Endodermal cell (in vitro differentiated cells): ENCODE results near the gene CUX1. TPM values are rescaled to one million over a fixed set of nuclear protein-coding genes. Genes with fewer than 3 reads are reported as not detected.
"Not testable (repeated sequence)": the region's sequence is repeated elsewhere in the genome, so short reads cannot be mapped to it uniquely, and the experiment has no call there.

Source experiments
- DNase-seq: peaks from one replicate; pipeline ENCODE4 v3.0.0-alpha.2; 2017
- H3K27ac ChIP-seq: 2 replicates; pipeline ENCODE4 v1.5.1; 2013; ENCODE audit warnings: mild to moderate bottlenecking, low read depth, low read length, moderate library complexity
- H3K27me3 ChIP-seq: 2 replicates; pipeline ENCODE4 v1.6.1; 2013; ENCODE audit warnings: mild to moderate bottlenecking, low read length, moderate library complexity; ENCODE audit not compliant: insufficient read depth, control insufficient read depth, poor library complexity, severe bottlenecking
- H3K36me3 ChIP-seq: 2 replicates; pipeline ENCODE4 v1.7.0; 2013; ENCODE audit warnings: mild to moderate bottlenecking, low read length, moderate library complexity; ENCODE audit not compliant: control insufficient read depth, insufficient read depth
- H3K4me1 ChIP-seq: one replicate; pipeline ENCODE4 v1.7.0; 2013; ENCODE audit warnings: low read length; ENCODE audit not compliant: control insufficient read depth, insufficient read depth
- H3K4me3 ChIP-seq: 2 replicates; pipeline ENCODE4 v1.5.1; 2013; ENCODE audit warnings: mild to moderate bottlenecking, low read length, moderate library complexity
- H3K9ac ChIP-seq: 2 replicates; pipeline ENCODE4 v1.6.1; 2013; ENCODE audit warnings: mild to moderate bottlenecking, low read length, moderate library complexity; ENCODE audit not compliant: poor library complexity, severe bottlenecking; ENCODE audit errors: extremely low read depth
- H3K9me3 ChIP-seq: 2 replicates; pipeline ENCODE4 v1.6.1; 2013; ENCODE audit warnings: mild to moderate bottlenecking, low read length, moderate library complexity; ENCODE audit not compliant: control insufficient read depth
- H3K27ac Mint-ChIP-seq: 2 replicates; pipeline ENCODE4 v1.8.0; 2020; ENCODE audit warnings: mixed read lengths
- H3K27me3 Mint-ChIP-seq: 2 replicates; pipeline ENCODE4 v1.8.0; 2021; ENCODE audit warnings: mild to moderate bottlenecking, mixed read lengths; ENCODE audit not compliant: insufficient read depth
- H3K36me3 Mint-ChIP-seq: 2 replicates; pipeline ENCODE4 v1.8.0; 2020; ENCODE audit warnings: low read depth, mixed read lengths
- H3K4me1 Mint-ChIP-seq: 2 replicates; pipeline ENCODE4 v1.8.0; 2020; ENCODE audit warnings: mixed read lengths
- H3K4me3 Mint-ChIP-seq: 2 replicates; pipeline ENCODE4 v1.8.0; 2020; ENCODE audit warnings: mild to moderate bottlenecking, moderate library complexity, mixed read lengths
- H3K9me3 Mint-ChIP-seq: 2 replicates; pipeline ENCODE4 v1.8.0; 2020; ENCODE audit warnings: mild to moderate bottlenecking, mixed read lengths
- WGBS, 2 experiments: methylation state at CpG; one replicate each; pipeline versions ENCODE4 v1.1.5 to v1.1.7; 2013; ENCODE audit warnings: missing lambda C conversion rate in 2 of 2, mixed read lengths in 1 of 2; ENCODE audit not compliant: insufficient coverage in 1 of 2, insufficient read length in 1 of 2; 5-methylcytosine and 5-hydroxymethylcytosine counted together
- total RNA-seq, 2 donors: library from RNA; stranded (reverse); fragmentation: NEBNext Ultra II Directional in 1 of 2; extraction: Animal tissue kit (Norgen Biotek cat#: 25700) in 1 of 2; gene quantifications; 2 replicates in 1 of 2; 3 replicates in 1 of 2; pipeline ENCODE4 v1.2.1, GENCODE V29; 2021
- TF ChIP-seq, protein P1 (sequence below): fragments of 200-600 bp; sonication (generic); conservative IDR thresholded peaks from 2 replicates; pipeline ENCODE4 v1.5.0; 2021; ENCODE audit warnings: antibody characterized with exemption, mild to moderate bottlenecking

Gene CUX1
- total RNA-seq, 2 donors from 2014 or later = 85.1 to 108 TPM

- Mint-ChIP-seq H3K4me3 (no peak overlapping the region), H3K27ac (no peak overlapping the region), H3K4me1 (peaks cover 3% of the 10 kb centered on the region), H3K9me3 (no peaks in the 10 kb centered on the region), H3K27me3 (no peaks in the 10 kb centered on the region), H3K36me3 (no peaks in the 10 kb centered on the region)
- Histone ChIP-seq H3K4me1 (no peaks in the 10 kb centered on the region), H3K27ac (no peak overlapping the region), H3K4me3 (no peak overlapping the region), H3K9me3 (no peaks in the 10 kb centered on the region), H3K9ac (no peak overlapping the region), H3K27me3 (no peaks in the 10 kb centered on the region), H3K36me3 (no peaks in the 10 kb centered on the region)
- TF ChIP-seq, protein P1, sequence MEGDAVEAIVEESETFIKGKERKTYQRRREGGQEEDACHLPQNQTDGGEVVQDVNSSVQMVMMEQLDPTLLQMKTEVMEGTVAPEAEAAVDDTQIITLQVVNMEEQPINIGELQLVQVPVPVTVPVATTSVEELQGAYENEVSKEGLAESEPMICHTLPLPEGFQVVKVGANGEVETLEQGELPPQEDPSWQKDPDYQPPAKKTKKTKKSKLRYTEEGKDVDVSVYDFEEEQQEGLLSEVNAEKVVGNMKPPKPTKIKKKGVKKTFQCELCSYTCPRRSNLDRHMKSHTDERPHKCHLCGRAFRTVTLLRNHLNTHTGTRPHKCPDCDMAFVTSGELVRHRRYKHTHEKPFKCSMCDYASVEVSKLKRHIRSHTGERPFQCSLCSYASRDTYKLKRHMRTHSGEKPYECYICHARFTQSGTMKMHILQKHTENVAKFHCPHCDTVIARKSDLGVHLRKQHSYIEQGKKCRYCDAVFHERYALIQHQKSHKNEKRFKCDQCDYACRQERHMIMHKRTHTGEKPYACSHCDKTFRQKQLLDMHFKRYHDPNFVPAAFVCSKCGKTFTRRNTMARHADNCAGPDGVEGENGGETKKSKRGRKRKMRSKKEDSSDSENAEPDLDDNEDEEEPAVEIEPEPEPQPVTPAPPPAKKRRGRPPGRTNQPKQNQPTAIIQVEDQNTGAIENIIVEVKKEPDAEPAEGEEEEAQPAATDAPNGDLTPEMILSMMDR = no peak
- WGBS, 2 experiments = 95 to 100% methylated on average over 3 to 5 of the region's 5 CpGs
- DNase-seq = no peak
These were observed 22.0 kb upstream of the CUX1 start for GRCh38 chr7:101795461-101795860.

DNA sequence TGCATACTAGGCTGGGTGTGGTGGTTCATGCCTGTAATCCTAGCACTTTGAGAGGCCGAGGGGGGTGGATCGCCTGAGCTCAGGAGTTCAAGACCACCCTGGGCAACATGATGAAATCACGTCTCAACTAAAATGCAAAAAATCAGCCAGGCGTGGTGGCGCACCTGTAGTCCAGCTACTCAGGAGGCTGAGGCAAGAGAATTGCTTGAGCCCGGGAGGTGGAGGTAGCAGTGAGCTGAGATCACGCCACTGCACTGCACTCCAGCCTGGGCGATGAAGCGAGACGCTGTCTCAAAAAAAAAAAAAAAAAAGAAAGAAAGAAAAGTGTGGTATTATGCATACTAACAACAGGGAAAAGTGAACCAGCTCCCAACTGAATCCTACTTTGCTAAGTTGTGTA is 19.3 kb upstream of the CUX1 start:
- not testable (repeated sequence) for H3K4me3 Mint-ChIP-seq, H3K27me3 ChIP-seq, H3K27ac ChIP-seq, DNase-seq, H3K9me3 ChIP-seq, H3K9me3 Mint-ChIP-seq, H3K27ac Mint-ChIP-seq, H3K4me1 ChIP-seq, H3K36me3 ChIP-seq, H3K27me3 Mint-ChIP-seq, H3K9ac ChIP-seq, H3K4me3 ChIP-seq, H3K36me3 Mint-ChIP-seq, H3K4me1 Mint-ChIP-seq
- 93 to 100% methylated on average over 5 to 10 of the region's 10 CpGs for WGBS, 2 experiments

DNA sequence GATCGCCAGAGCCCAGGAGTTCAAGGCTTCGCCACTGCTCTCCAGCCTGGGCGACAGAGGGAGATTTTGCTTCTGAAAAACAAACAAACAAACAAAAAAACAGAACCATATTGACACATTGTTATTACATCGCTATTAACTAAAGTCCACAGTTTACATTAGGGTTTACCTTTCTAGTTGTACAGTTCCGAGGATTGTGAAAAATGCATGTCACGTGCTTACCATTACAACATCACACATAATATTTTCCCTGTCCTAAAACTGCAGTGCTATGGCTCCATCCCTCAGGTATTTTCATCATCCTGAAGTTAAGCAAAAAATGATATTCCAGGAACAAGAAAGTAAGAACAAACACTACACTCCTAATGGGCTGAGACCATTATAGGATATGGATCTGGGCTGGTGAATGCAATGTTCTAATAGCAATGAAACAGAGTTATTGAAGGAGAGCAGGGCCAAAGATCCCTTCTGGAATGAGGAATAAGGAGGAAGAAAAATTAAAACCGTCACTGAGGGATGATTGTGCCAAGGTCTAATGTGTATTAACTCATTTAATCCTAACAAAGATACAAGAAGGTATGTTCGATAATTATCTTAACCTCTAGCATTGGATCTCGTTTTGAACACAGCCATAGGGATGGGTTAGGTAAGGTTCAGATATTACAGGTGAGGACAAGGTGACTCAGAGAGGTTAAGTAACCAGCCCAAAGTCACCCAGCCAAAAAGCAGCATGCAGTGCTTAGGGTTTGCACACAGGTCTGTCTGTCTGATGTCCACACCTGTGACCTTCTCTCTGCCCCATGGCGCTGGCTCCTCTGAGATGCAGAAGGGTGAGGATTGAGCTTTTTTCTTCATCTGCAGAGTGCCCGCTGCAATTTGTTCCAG is 14.0 kb upstream of the CUX1 start:
- Histone ChIP-seq H3K27ac (no peak overlapping the region), H3K4me1 (no peaks in the 10 kb centered on the region), H3K36me3 (no peaks in the 10 kb centered on the region), H3K4me3 (peak overlapping the region; percentile 61), H3K9ac (no peak overlapping the region), H3K27me3 (peaks cover 6% of the 10 kb centered on the region), H3K9me3 (no peaks in the 10 kb centered on the region)
- WGBS, 2 experiments = 70 to 90% methylated on average over 8 to 11 of the region's 11 CpGs
- no peaks in the 10 kb centered on the region for H3K9me3 Mint-ChIP-seq
- no peak overlapping the region for H3K27ac Mint-ChIP-seq
- DNase-seq = no peak
- TF ChIP-seq, protein P1 = no peak
- H3K27me3 Mint-ChIP-seq = peaks cover 3% of the 10 kb centered on the region
- peaks cover 14% of the 10 kb centered on the region for H3K4me1 Mint-ChIP-seq
- H3K36me3 Mint-ChIP-seq = no peaks in the 10 kb centered on the region
- peak overlapping the region; percentile 38 for H3K4me3 Mint-ChIP-seq
